GM23248 (cell line): Measurements from ENCODE around the gene DGKI.

Experiments used
- EZH2 ChIP-seq: fragments of 200-600 bp; sonication (generic); IDR thresholded peaks from 2 replicates; pipeline ENCODE4 v1.6.1; 2018; ENCODE audit warnings: antibody characterized with exemption, mild to moderate bottlenecking; ENCODE audit not compliant: insufficient read depth, poor library complexity, severe bottlenecking
- EZH2phosphoT487 ChIP-seq: fragments of 200-600 bp; sonication (generic); IDR thresholded peaks from 2 replicates; pipeline ENCODE4 v1.6.1; 2018; ENCODE audit warnings: antibody characterized with exemption, moderate library complexity, mild to moderate bottlenecking, low read depth; ENCODE audit not compliant: insufficient read depth

- TF ChIP-seq EZH2 (no peak), EZH2phosphoT487 (no peak)
Observed at GRCh38 chr7:137717045-137717444, 129.7 kb downstream of the DGKI start.
